Small intestine (tissue), 7 donors: Measurements from ENCODE around the gene TMOD2. TPM values are rescaled to one million over a fixed set of nuclear protein-coding genes. Genes with fewer than 3 reads are reported as not detected.
A peak's percentile ranks its signal among the peaks of the same experiment; 100 is the strongest.
"Not testable (repeated sequence)": the region's sequence is repeated elsewhere in the genome, so short reads cannot be mapped to it uniquely, and the experiment has no call there.

Experiments used
- DNase-seq, 2 donors: peaks; one replicate each; pipeline versions ENCODE4 v3.0.0 to v3.0.0-alpha.2; 2013
- FAIRE-seq: peaks from 2 replicates; lab custom pipeline; 2012; peaks lifted over from hg19 to GRCh38; lab: Jason Lieb, UNC
- H3K27ac ChIP-seq, 3 donors: one replicate each; pipeline ENCODE4 v1.5.1; 2013; ENCODE audit warnings: low read length in 2 of 3, mild to moderate bottlenecking in 2 of 3, control low read depth in 1 of 3, inconsistent platforms in 1 of 3, low read depth in 1 of 3, moderate library complexity in 1 of 3
- H3K27me3 ChIP-seq, 3 donors: one replicate each; pipeline ENCODE4 v1.6.1; 2013; ENCODE audit warnings: low read length in 3 of 3, inconsistent platforms in 1 of 3; ENCODE audit not compliant: control insufficient read depth in 3 of 3, insufficient read depth in 3 of 3
- H3K36me3 ChIP-seq, 3 donors: one replicate each; pipeline ENCODE4 v1.6.1; 2013; ENCODE audit warnings: low read length in 3 of 3, inconsistent platforms in 1 of 3, low read depth in 1 of 3, mild to moderate bottlenecking in 1 of 3, moderate library complexity in 1 of 3; ENCODE audit not compliant: control insufficient read depth in 3 of 3, insufficient read depth in 2 of 3
- H3K4me1 ChIP-seq, 3 donors: one replicate each; pipeline ENCODE4 v1.6.1; 2013; ENCODE audit warnings: low read length in 2 of 3, inconsistent platforms in 1 of 3, low read depth in 1 of 3, mild to moderate bottlenecking in 1 of 3, moderate library complexity in 1 of 3; ENCODE audit not compliant: control insufficient read depth in 3 of 3, insufficient read depth in 2 of 3
- H3K4me3 ChIP-seq, 3 donors: one replicate each; pipeline ENCODE4 v1.5.1; 2013; ENCODE audit warnings: low read length in 3 of 3, control low read depth in 1 of 3, inconsistent platforms in 1 of 3, low read depth in 1 of 3, mild to moderate bottlenecking in 1 of 3, moderate library complexity in 1 of 3
- H3K9me3 ChIP-seq, 2 donors: one replicate each; pipeline ENCODE4 v1.6.1; 2013; ENCODE audit warnings: low read depth in 1 of 2, low read length in 1 of 2; ENCODE audit not compliant: control insufficient read depth in 2 of 2, insufficient read depth in 1 of 2
- WGBS, 3 donors: extraction: QIAGEN DNeasy Blood & Tissue Kit; methylation state at CpG; one replicate each; pipeline ENCODE4 v1.1.7; 2013; 5-methylcytosine and 5-hydroxymethylcytosine counted together
- polyA plus RNA-seq, 4 donors: library from polyadenylated mRNA; stranded (reverse) in 3 of 4; unstranded in 1 of 4; fragments of 200-250 nt in 3 of 4; fragments of 120-200 nt in 1 of 4; gene quantifications; one replicate each; pipeline versions ENCODE4 v1.2.1 to v1.2.3, GENCODE V29; 2013
- donor health status: healthy with polysubstance abuse.
- donor health status: control.
- donor health status: control.
- donor health status: Bipolar disorder and iron deficiency.
- donor health status: healthy.

TMOD2 gene
- polyA plus RNA-seq, 4 donors = 0.45 to 4.5 (median 1.9) TPM

DNA sequence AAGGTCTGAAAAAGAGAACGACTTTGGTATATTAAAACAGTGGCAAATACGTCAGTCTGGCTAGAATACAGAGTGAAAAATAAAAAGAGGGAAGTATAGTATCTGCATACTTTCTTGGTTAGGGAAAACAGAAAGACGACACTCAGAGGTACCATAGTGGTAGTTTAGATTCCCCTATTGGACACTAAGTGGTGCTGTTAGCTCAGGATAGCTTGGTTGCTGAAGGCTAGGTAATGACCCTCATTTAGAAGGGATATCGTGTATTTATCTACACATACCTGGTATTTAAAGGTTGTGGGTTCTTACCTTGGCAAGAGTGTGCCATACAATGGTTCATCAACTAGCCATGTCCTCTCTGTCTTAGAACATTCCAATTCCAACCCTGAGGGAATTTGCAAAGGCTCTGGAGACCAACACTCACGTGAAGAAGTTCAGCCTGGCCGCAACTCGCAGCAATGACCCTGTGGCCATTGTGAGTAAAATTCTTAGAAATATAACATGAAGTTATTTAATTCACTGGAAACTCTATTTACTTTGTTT, 31.0 kb downstream of the TMOD2 start:
- H3K4me1 ChIP-seq = no peaks in the 10 kb centered on the region
- H3K27ac ChIP-seq = no peak overlapping the region
- 83 to 85% (median 84%) methylated on average over 7 of the region's 7 CpGs for WGBS, 3 donors
- DNase-seq (peak; percentile 25 to 31), FAIRE-seq (no peak)
- H3K9me3 ChIP-seq = peaks cover 0 to 10% of the 10 kb centered on the region in 2 donors
- peaks cover 0 to 5% (median 0%) of the 10 kb centered on the region in 3 donors for H3K36me3 ChIP-seq
- no peak overlapping the region for H3K4me3 ChIP-seq
- no peaks in the 10 kb centered on the region for H3K27me3 ChIP-seq

DNA sequence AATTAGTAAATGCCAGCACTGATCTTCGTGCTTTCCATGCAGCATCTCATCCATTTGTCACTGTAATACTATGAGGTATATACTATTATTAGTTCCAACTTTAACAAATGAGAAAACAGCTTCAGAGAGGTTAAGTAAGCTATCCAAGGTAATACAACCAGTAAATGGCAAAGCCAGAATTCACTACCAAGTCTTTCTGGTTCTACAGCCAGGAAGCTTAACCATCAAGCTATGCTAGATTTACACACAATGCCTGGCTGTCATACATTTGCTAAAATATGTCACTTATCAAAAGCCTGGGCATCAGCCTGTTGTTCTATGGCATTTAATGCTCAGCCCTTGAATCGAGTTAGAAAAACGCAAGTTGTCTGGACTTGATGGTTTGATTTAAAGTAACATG, 32.6 kb downstream of the TMOD2 start:
- FAIRE-seq = no peak

GRCh38 chr15:51787130-51787529, 35.7 kb downstream of the TMOD2 start:
- not testable (repeated sequence) for H3K4me1 ChIP-seq, H3K4me3 ChIP-seq, DNase-seq, FAIRE-seq, H3K27ac ChIP-seq, H3K36me3 ChIP-seq, H3K27me3 ChIP-seq
- H3K9me3 ChIP-seq = peaks cover 0 to 10% of the 10 kb centered on the region in 2 donors
- WGBS, 3 donors = 91 to 94% (median 92%) methylated on average over 11 of the region's 11 CpGs

More for the DNA sequence above, 32.6 kb downstream of the TMOD2 start:
- WGBS, 3 donors = 86 to 94% (median 92%) methylated on average over 3 of the region's 3 CpGs
- H3K4me1 ChIP-seq = no peaks in the 10 kb centered on the region
- peaks cover 0 to 5% (median 0%) of the 10 kb centered on the region in 3 donors for H3K36me3 ChIP-seq
- no peak overlapping the region for H3K4me3 ChIP-seq
- H3K27me3 ChIP-seq = no peaks in the 10 kb centered on the region
- H3K9me3 ChIP-seq = peaks cover 0 to 10% of the 10 kb centered on the region in 2 donors
- DNase-seq = no peak
- H3K27ac ChIP-seq = no peak overlapping the region

DNA sequence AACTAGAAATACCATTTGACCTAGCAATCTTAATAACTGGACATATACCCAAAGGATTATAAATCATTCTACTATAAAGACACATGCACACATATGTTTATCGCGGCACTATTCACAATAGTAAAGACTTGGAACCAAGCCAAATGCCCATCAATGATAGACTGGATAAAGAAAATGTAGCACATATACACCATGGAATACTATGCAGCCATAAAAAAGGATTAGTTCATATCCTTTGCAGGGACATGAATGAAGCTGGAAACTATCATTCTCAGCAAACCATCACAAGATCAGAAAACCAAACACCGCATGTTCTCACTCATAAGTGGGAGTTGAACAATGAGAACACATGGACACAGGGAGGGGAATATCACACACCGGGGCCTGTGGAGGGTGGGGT, 41.1 kb downstream of the TMOD2 start:
- not testable (repeated sequence) for H3K4me3 ChIP-seq, FAIRE-seq, H3K9me3 ChIP-seq, H3K27ac ChIP-seq, DNase-seq, H3K27me3 ChIP-seq, H3K4me1 ChIP-seq, H3K36me3 ChIP-seq
- WGBS, 3 donors = 92 to 98% (median 96%) methylated on average over 4 of the region's 4 CpGs

GRCh38 chr15:51793521-51794305, 42.3 kb downstream of the TMOD2 start:
- H3K4me1 ChIP-seq = peaks cover 0 to 8% (median 0%) of the 10 kb centered on the region in 3 donors
- H3K4me3 ChIP-seq = no peak overlapping the region
- H3K27ac ChIP-seq = no peak overlapping the region
- no peaks in the 10 kb centered on the region for H3K9me3 ChIP-seq
- FAIRE-seq (no peak), DNase-seq (no peak)
- H3K27me3 ChIP-seq = no peaks in the 10 kb centered on the region
- H3K36me3 ChIP-seq = peaks cover 0 to 3% (median 0%) of the 10 kb centered on the region in 3 donors
- WGBS, 3 donors = 64 to 82% (median 78%) methylated on average over 4 of the region's 4 CpGs

DNA sequence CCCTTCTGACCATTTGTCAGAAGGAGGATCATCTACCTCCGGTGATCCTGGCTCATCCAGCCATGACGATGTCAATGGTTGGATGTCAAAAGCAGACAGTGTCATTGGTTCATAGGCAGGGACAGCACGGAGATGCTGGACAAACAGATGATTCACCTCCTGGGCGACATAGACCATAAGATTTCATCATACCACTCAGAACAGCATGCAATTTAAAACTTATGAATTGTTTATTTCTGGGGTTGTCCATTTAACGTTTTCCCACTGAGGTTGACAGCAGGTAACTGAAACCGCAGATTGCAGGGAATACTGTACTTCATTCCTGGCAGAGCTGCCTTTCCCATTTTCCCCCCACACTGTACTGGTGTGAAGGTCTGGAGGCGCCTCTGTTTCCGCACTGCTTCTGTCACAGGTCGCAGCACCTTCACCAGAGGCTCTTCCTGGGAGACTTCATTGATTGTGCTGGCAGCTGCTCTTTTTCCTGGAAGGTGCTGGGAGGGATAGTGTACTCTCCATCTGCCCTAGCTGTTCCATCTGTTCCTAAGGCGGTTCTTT, 45.5 kb downstream of the TMOD2 start:
- H3K4me1 ChIP-seq = peaks cover 0 to 8% (median 0%) of the 10 kb centered on the region in 3 donors
- H3K9me3 ChIP-seq = no peaks in the 10 kb centered on the region
- 22 to 59% (median 43%) methylated on average over 10 of the region's 10 CpGs for WGBS, 3 donors
- peaks cover 0 to 3% (median 0%) of the 10 kb centered on the region in 3 donors for H3K36me3 ChIP-seq
- H3K27me3 ChIP-seq = no peaks in the 10 kb centered on the region
- H3K4me3 ChIP-seq = no peak overlapping the region
- FAIRE-seq (no peak), DNase-seq (peak; percentile 44 to 71)
- H3K27ac ChIP-seq = peak overlapping the region in 1 of 3 donors; percentile 24

- Histone ChIP-seq H3K4me1 (peaks cover 0 to 8% (median 0%) of the 10 kb centered on the region in 3 donors), H3K4me3 (no peak overlapping the region), H3K9me3 (no peaks in the 10 kb centered on the region), H3K27ac (no peak overlapping the region), H3K36me3 (peaks cover 0 to 3% (median 0%) of the 10 kb centered on the region in 3 donors), H3K27me3 (no peaks in the 10 kb centered on the region)
- no peak for FAIRE-seq
- DNase-seq = no peak
- WGBS, 3 donors = 94 to 100% (median 96%) methylated on average over 1 of the region's 1 CpG
Observed at GRCh38 chr15:51798281-51798680, 46.9 kb downstream of the TMOD2 start.
